ENCODE data around the gene NRP1. TPM values are rescaled to one million over a fixed set of nuclear protein-coding genes. Genes with fewer than 3 reads are reported as not detected.

Gene NRP1
- total and polyA plus RNA-seq, 9 donors = 39.6 to 134 (median 67.2) TPM

DNA sequence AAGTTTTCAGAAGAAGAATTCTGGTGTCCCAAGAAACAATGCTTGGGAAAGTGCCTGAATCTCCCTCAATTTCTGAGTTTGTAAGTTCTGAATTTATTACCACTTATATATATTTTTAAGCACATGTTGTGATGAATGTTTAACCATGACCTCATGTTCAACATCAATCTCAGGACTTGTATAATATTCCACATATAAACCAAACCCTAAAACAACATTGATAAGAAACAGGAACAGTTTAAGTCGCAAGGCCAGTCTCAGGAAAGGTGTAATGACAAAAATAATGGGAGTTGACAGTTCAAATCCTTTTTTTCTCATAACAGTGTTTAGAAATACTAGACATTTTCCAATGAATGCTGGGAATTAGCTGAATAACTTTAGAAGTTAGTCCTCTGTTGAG is 22.8 kb downstream of the NRP1 start:
- Histone ChIP-seq H3K9me3 (no peaks in the 10 kb centered on the region), H3K27me3 (no peaks in the 10 kb centered on the region), H3K4me3 (no peak overlapping the region), H3K27ac (no peak overlapping the region), H3K4me1 (ENCODE audit: insufficient read depth) (peaks cover 9% of the 10 kb centered on the region), H3K36me3 (no peaks in the 10 kb centered on the region)
- TF ChIP-seq POLR2A (IDR thresholded peaks at IDR 0.05) = no peak
- no peak for TF ChIP-seq EP300 (IDR thresholded peaks at IDR 0.05)
- TF ChIP-seq, protein P1, sequence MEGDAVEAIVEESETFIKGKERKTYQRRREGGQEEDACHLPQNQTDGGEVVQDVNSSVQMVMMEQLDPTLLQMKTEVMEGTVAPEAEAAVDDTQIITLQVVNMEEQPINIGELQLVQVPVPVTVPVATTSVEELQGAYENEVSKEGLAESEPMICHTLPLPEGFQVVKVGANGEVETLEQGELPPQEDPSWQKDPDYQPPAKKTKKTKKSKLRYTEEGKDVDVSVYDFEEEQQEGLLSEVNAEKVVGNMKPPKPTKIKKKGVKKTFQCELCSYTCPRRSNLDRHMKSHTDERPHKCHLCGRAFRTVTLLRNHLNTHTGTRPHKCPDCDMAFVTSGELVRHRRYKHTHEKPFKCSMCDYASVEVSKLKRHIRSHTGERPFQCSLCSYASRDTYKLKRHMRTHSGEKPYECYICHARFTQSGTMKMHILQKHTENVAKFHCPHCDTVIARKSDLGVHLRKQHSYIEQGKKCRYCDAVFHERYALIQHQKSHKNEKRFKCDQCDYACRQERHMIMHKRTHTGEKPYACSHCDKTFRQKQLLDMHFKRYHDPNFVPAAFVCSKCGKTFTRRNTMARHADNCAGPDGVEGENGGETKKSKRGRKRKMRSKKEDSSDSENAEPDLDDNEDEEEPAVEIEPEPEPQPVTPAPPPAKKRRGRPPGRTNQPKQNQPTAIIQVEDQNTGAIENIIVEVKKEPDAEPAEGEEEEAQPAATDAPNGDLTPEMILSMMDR (IDR thresholded peaks at IDR 0.05) = no peak
- DNase-seq = no peak
- intact Hi-C loops (cut with DNase I) = no loop called here
- WGBS, 3 donors = 76 to 92% (median 91%) methylated on average over 1 of the region's 1 CpG

- DNase-seq = no peak
- Histone ChIP-seq H3K9me3 (no peaks in the 10 kb centered on the region), H3K4me1 (ENCODE audit: insufficient read depth) (peaks cover 7% of the 10 kb centered on the region), H3K27me3 (no peaks in the 10 kb centered on the region), H3K36me3 (no peaks in the 10 kb centered on the region), H3K27ac (no peak overlapping the region), H3K4me3 (no peak overlapping the region)
- WGBS, 3 donors = 83 to 93% (median 84%) methylated on average over 4 of the region's 4 CpGs
- intact Hi-C loops (cut with DNase I) = no loop called here
- no peak for TF ChIP-seq EP300 (IDR thresholded peaks at IDR 0.05)
- TF ChIP-seq, protein P1 (IDR thresholded peaks at IDR 0.05) = no peak
Observed at GRCh38 chr10:33310853-33311252, 23.6 kb downstream of the NRP1 start.

GRCh38 chr10:33309406-33309805 is 25.1 kb downstream of the NRP1 start:
- H3K27me3 ChIP-seq = no peaks in the 10 kb centered on the region
- no peak overlapping the region for H3K4me3 ChIP-seq
- H3K9me3 ChIP-seq = no peaks in the 10 kb centered on the region
- H3K36me3 ChIP-seq = no peaks in the 10 kb centered on the region
- no peak overlapping the region for H3K27ac ChIP-seq
- DNase-seq = no peak
- peaks cover 2% of the 10 kb centered on the region for H3K4me1 ChIP-seq (ENCODE audit: insufficient read depth)
- intact Hi-C loops (cut with DNase I) = no loop called here
- 87 to 90% (median 88%) methylated on average over 8 of the region's 8 CpGs for WGBS, 3 donors
- TF ChIP-seq EP300 (IDR thresholded peaks at IDR 0.05) (no peak), POLR2A (IDR thresholded peaks at IDR 0.05) (no peak)
- TF ChIP-seq, protein P1 (IDR thresholded peaks at IDR 0.05) = no peak

- Histone ChIP-seq H3K4me3 (no peak overlapping the region), H3K4me1 (ENCODE audit: insufficient read depth) (peaks cover 1% of the 10 kb centered on the region), H3K36me3 (no peaks in the 10 kb centered on the region), H3K27me3 (no peaks in the 10 kb centered on the region), H3K9me3 (no peaks in the 10 kb centered on the region), H3K27ac (no peak overlapping the region)
- WGBS, 3 donors = 96 to 98% (median 97%) methylated on average over 5 of the region's 5 CpGs
- TF ChIP-seq POLR2A (IDR thresholded peaks at IDR 0.05) = no peak
- no peak for TF ChIP-seq EP300 (IDR thresholded peaks at IDR 0.05)
- TF ChIP-seq, protein P1 (IDR thresholded peaks at IDR 0.05) = no peak
- DNase-seq = no peak
- intact Hi-C loops (cut with DNase I) = no loop called here
Observed at GRCh38 chr10:33307835-33308234, 26.6 kb downstream of the NRP1 start.
